Activated T-cell treated with anti-CD3 and anti-CD28 coated beads, Interleukin-2, amount 50 U/mL, for 48 hours (primary cell): Measurements from ENCODE around the gene TBC1D2B.
"Not testable (repeated sequence)": the region's sequence is repeated elsewhere in the genome, so short reads cannot be mapped to it uniquely, and the experiment has no call there.

Experiments
- DNase-seq, 2 experiments: peaks; one replicate each; pipeline ENCODE4 v3.0.0-alpha.2; 2020

Gene TBC1D2B

GRCh38 chr15:77985031-77985930, 92.2 kb downstream of the TBC1D2B start:
- DNase-seq = no peak

GRCh38 chr15:77984446-77984861, 93.1 kb downstream of the TBC1D2B start:
- DNase-seq = no peak

DNA sequence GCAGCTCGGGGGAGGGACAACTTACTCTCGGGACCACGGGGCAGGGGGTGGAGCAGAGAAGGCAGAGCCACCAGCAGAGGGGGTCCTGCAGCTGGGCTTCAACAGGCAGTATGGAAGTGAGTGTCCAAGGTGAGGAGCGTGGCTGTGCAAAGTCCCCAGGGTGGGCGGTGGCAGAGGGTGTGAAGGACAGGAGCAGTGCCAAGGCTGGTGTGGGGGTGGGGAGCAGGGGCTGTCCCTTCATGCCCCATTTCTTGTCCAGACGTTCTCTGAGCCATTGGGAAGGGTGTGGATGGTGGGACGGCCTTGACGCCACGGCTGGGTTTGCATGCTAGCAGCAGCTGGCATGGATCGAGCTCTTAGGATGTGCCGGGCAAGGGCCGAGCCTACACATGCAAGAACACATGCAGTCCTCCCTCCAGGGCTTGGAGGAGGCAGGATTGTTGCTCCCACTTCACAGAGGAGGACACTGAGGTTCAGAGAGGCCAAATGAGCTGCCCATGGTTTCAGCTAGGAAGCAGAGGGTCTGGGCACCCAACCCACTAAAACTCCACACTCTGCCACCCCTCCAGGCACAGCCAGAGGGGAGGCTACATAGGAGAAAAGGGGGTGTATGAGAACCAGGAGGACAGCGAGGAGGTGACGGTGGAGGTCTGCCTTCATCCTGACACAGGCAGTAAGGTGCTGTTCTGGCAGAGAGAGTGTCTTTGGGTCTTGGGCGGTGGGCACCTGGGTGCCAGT, 93.6 kb downstream of the TBC1D2B start:
- DNase-seq = no peak

DNA sequence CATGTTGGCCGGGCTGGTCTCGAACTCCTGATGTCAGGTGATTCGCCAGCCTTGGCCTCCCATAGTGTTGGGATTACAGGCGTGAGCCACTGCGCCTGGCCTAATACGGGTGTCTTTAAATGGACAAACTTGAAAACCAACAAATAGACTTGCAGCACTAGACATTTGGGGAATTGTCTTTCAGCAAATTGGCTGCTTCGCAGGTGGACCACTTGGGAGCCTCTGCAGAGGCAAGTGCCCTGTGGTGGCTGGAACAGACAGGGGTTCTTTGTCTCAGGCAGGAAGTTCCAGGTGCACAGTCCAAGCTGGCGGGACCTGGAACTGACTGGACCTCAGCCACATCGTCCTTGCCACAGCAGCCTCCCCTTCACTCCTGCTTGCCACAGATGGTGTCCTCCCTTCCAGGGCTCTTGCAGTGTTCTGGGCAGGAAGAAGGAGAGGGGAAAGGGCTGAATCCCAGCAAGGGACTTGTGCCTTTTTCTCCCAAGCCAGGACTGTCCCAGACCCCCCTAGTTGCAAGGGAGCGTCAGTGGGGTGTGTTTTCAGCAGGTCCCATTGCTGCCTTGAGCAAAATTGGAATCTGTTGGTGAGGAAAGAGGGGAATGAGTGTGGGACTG, 94.3 kb downstream of the TBC1D2B start:
- DNase-seq = no peak

- DNase-seq = no peak
Observed at GRCh38 chr15:77982127-77982490, 95.4 kb downstream of the TBC1D2B start.

GRCh38 chr15:77981281-77982126, 96.0 kb downstream of the TBC1D2B start:
- DNase-seq = no peak

- not testable (repeated sequence) for DNase-seq
Observed at GRCh38 chr15:77980674-77981073, 96.8 kb downstream of the TBC1D2B start.

- DNase-seq = no peak
Observed at GRCh38 chr15:77980098-77980497, 97.4 kb downstream of the TBC1D2B start.

- not testable (repeated sequence) for DNase-seq
Observed at GRCh38 chr15:77979157-77979556, 98.4 kb downstream of the TBC1D2B start.

DNA sequence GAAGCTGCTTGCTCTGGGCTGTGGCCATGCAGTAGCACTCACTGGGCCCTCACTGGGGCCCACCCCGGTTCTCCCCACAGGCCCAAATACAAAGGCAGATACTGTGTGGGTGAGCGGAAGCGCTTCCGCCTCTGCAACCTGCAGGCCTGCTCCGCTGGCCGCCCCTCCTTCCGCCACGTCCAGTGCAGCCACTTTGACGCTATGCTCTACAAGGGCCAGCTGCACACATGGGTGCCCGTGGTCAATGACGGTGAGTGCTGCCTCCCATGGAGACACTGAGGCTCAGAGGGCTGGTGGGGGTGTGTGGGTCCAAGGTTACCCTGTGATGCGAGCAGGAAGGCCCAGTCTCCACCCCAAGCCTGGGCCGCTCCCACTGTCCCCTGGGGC, 98.8 kb downstream of the TBC1D2B start:
- not testable (repeated sequence) for DNase-seq

GRCh38 chr15:77977903-77978758, 99.4 kb downstream of the TBC1D2B start:
- DNase-seq = not testable (repeated sequence)

- DNase-seq = not testable (repeated sequence)
Observed at GRCh38 chr15:77976760-77977525, 100.6 kb downstream of the TBC1D2B start.

GRCh38 chr15:77976095-77976450, 101.4 kb downstream of the TBC1D2B start:
- not testable (repeated sequence) for DNase-seq

DNA sequence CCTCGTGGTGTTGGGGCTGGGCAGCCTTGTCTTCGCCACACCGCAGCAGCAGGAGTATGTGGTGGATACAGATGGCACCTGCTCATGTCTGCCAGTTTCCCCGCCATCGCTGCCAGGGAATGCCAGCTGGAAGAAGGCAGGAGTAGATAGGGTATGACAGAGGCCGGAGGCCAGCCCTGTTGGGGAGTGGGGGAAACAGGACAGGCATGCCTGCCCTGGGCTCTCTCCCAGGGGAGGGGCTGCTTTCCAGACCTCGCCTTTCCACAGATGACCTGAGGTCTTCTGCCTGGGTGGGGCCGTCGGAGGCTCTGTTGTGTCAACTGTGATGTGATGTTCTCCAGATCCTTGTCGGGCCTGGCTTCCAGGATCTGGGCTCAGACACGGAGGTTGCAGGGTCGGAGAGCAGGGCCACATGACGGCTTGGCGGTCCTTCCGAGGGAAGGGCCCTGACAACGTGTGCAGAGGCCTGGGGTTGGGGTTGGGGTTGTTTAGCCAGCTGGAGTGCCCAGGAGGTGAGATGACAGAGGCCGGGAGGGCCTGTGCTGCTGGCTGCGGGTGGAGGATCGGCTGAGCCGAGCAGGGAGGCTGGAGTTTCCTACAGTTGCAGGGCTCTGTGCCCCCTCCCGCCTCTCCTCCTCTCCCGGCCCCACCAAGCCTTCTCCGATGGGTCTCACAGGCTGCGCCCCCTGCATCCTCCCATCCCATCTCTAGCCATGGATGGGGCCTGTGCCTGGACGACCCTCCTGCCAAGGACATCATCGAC, 102.0 kb downstream of the TBC1D2B start:
- DNase-seq = no peak

DNA sequence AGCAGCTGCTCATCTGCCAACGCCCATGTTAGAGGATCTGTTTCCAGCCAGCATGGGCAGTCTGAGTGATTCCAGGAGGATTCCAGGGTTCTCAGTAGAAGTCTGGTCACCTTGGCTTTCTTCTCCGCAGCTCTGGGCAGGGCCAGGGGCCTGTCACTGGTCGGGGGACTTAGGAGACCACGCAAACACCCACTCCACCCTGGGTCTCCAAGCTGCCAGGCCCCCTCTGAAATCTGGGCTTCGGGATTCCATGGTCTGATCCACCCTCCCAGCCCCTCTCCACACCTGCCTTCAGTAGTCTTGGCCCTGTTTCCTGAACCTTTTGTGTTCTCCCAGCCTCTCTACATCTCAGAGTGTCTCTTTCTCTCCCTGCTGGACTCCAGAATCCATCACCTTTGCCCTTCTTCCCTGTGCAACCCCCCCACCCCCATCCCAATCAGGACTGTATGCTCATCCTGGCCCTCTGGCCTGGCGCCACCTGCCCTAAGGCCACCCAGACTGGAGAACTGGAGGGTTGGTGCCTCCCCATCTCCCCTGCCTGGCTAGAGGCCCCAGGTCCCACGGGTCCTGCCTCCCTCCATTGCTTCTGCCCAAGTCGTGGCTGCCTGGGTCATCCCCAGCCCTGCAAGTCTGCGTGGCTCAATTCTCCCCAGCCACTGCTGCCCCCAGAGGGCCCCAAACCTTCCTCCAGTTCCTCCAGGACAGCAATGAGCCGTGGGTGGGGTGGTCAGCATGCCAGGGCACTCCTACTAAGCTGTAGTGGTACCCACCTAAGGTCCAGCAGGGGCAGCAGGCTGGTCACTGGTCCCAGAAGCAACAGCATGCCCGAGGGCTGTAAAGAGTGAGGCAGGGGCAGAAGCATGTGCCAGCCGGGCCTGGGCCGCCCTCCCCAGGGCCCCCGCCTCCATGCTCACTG, 102.8 kb downstream of the TBC1D2B start:
- no peak for DNase-seq

DNA sequence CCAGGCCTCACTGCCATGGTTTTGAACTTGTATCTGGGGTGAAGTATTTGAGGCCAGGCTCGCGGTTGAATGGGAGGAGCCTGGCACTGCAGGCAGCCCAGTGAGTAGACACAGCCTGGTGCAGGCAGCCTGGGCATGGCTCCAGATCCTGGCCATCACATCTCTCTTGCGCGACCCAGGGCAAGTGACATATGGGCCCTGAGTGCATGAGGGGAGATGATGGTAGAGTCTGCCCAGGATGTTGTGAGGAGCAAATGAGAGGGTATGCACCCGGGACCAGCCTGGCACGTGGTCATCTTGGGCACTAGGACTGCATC, 103.5 kb downstream of the TBC1D2B start:
- DNase-seq = no peak

GRCh38 chr15:77973273-77974097, 104.0 kb downstream of the TBC1D2B start:
- DNase-seq = not testable (repeated sequence)

- DNase-seq = not testable (repeated sequence)
Observed at GRCh38 chr15:77972706-77973105, 104.8 kb downstream of the TBC1D2B start.
